COR-L47 (cell line): ENCODE data around the gene SSB.
"Not testable (repeated sequence)": the region's sequence is repeated elsewhere in the genome, so short reads cannot be mapped to it uniquely, and the experiment has no call there.

Experiments used
- DNase-seq: peaks from one replicate; lab custom pipeline; 2025; lab: John Stamatoyannopoulos, UW

SSB gene

GRCh38 chr2:169782513-169782912, 16.2 kb upstream of the SSB start:
- no peak for DNase-seq

GRCh38 chr2:169790581-169790980, 8.1 kb upstream of the SSB start:
- DNase-seq, result no peak

DNA sequence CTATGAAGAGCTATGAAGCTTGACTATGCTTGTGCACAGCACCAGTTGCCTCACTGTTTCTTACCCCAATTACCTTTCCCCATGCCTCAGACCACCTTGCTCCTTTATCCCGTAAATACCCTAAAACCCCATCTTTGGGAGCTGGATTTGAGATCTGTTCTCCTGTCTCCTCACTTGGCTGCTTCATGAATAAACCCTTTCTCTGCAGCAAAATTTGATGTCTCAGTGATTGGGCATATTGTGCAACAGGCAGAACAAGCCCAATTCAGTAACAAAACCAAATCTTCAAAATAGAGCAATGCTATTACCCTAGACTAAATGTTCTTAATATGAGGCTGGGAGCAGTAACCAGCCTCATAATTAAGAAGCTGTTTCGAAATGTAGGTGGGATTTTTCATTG, 3.5 kb upstream of the SSB start:
- DNase-seq, result no peak

- DNase-seq, result no peak
Observed at GRCh38 chr2:169796441-169796840, 2.2 kb upstream of the SSB start.

DNA sequence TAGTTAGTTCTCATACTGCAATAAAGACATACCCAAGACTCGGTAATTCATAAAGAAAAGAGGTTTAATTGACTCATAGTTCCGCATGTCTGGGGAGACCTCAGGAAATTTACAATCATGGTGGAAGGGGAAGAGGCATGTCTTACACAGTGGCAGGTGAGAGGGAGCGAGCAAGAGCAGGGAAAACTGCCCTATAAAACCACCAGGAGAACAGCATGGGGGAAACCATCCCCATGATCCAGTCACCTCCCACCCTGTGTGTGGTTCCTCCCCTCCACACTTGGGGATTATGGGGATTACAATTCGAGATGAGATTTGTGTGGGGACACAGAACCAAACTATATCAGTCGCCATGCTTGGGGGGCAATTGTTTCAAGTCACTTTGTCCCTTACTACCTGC, 1.1 kb upstream of the SSB start:
- DNase-seq, result no peak

GRCh38 chr2:169798397-169798717, 314 bp upstream of the SSB start:
- no peak for DNase-seq

DNA sequence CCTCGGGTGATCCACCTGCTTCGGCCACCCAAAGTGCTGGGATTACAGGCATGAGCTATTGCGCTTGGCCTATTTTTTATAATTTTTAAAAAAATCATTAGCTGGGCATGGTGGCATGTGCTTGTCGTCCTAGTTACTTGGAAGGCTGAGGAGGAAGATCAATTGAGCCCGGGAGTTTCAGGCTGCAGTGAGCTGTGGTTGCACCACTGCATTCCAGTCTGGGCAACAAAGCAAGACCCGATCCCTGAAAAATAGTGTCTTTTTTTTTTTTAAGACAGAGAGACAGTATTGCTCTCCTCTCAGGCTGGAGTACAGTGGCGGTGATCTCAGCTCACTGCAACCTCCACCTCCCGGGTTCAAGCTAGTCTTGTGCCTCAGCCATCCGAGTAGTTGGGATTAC, 4.8 kb downstream of the SSB start:
- DNase-seq, result no peak

- no peak for DNase-seq
Observed at GRCh38 chr2:169806586-169806985, 7.9 kb downstream of the SSB start.

- DNase-seq, result no peak
Observed at GRCh38 chr2:169808221-169808620, 9.6 kb downstream of the SSB start.

GRCh38 chr2:169815849-169816248, 17.2 kb downstream of the SSB start:
- DNase-seq, result no peak

GRCh38 chr2:169816961-169817360, 18.3 kb downstream of the SSB start:
- not testable (repeated sequence) for DNase-seq

DNA sequence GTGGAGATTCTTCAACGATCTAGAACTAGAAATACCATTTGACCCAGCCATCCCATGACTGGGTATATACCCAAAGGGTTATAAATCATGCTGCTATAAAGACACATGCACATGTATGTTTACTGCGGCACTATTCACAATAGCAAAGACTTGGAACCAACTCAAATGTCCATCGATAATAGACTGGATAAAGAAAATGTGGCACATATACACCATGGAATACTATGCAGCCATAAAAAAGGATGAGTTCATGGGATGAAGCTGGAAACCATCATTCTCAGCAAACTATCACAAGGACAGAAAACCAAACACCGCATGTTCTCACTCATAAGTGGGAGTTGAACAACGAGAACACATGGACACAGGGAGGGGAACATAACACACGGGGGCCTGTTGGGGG, 18.7 kb downstream of the SSB start:
- DNase-seq, result not testable (repeated sequence)

DNA sequence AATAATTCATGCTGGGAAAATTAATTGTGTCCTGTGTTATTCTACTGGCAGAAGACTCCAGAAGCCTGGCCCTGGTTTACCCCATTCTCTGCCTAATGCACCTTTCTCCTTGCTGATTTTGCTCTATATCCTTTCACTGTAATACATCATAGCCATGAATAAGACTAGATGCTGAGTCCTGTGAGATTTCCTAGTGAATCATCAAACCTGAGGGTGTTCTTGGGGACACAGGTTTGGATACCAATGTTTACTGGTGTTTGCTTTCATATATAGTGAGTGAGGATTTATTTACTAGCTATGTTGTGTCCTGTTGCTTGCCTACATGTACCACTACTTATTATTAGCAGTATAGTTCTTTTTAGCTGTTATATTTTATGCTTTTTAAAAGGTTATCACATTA, 19.6 kb downstream of the SSB start:
- no peak for DNase-seq

GRCh38 chr2:169819106-169819505, 20.4 kb downstream of the SSB start:
- no peak for DNase-seq

DNA sequence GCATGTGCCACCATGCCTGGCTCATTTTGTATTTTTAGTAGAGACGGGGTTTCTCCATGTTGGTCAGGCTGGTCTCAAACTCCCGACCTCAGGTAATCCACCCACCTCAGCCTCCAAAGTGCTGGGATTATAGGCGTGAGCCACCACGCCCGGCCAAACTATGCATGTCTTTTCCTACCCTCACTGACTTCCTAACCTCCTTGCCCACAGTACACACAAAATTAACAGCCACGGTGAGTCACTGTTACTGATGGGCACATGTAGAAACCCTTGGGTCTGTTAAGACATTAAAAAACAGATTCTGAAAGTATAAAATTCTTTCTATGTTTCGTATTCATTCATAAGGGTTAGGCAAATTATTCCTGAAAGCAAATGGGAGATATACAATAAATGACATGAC, 21.4 kb downstream of the SSB start:
- not testable (repeated sequence) for DNase-seq

DNA sequence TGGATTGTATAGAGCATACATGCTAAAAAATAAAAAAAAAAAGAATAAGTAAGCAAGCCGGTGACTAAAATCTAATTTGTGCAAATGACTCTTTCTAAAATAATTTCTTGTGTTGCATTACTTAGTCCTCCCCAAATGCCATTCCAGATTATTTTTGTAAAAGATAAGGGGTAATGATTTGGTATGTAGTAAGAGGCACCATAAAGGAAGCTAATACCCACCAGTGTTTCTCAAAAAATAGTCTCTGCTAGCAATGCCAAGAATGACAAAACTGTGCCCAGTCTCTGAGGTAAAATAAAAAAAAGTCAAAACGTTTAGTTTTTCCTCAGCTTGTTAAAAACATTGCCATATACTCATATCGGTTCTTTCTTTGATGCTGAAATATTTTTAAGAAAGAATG, 23.4 kb downstream of the SSB start:
- DNase-seq, result no peak

DNA sequence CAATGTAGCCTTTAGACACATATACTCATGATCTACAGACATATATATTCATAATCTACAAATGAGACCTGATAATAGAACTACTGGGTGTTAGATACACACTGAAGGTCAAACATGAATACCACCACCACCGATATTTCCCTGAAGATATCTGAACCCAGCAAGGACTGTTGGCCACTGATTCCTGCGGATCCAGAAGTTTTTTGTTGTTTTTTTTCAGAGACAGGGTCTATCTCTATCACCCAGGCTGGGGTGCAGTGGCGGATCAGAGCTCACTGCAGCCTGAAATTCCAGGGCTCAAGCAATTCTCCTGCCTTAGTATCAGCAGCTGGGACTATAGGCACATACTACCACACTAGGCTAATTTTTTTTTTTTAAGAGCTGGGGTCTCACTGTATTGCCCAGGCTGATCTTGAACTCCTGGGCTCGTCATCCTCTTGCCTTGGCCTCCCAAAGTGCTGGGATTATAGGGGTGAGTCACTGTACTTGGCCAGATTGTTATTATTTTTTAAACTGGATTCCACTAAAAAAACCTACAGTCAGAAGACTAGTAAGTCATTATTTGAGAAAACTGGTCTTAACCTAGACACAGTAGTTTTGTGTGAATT, 24.2 kb downstream of the SSB start:
- no peak for DNase-seq

DNA sequence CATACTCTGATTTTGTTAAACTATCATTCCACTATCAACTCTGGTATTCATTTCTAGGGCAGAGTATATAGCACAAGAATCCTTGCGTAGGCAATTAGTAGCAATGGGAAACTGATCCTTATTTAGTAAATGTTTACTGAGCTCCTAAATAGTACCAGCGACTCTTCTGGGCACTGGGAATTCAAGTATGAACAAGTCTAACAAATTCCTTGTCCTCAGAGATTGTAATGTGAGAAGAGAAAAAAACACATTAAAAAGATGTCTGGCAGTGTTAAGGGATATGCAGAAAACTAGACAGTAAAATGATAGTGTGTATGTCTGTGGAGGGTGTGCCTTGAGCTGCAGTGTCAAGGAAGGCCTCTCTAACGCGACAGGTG, 25.3 kb downstream of the SSB start:
- DNase-seq, result no peak

GRCh38 chr2:169824373-169825333, 26.0 kb downstream of the SSB start, which contains the start of gene METTL5:
Gene METTL5 (minus strand): TSS chr2:169824905. CDS start chr2:169824597, 308 bp downstream.
- DNase-seq, result peak; percentile 80

DNA sequence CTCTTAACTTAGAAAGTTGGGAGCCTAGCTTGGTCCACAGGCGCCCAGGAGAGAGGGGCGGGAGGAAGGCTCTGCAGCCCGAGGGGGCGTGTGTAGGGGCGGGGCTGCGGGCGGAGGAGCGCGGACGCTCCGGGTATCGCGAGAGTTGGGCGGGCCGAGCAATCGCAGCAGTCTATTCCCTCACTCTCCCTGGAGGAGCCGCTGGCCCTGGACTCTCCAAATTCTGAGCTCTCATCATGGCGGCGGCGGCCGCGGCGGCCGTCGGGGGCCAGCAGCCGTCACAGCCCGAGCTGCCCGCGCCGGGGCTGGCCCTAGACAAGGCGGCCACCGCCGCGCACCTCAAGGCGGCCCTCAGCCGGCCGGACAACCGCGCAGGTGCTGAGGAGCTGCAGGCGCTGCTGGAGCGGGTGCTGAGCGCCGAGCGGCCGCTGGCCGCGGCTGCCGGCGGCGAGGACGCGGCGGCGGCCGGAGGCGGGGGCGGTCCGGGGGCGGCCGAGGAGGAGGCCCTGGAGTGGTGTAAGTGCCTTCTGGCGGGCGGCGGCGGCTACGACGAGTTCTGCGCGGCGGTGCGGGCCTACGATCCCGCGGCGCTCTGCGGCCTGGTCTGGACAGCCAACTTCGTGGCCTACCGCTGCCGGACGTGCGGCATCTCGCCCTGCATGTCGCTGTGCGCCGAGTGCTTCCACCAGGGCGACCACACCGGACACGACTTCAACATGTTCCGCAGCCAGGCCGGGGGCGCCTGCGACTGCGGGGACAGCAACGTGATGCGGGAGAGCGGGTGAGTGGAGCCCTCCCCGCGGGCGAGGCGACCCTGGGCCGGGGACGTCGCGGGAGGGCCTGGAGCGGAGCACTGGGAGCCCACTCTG, 28.8 kb downstream of the SSB start, which contains the start of gene UBR3:
TSS of gene UBR3 (plus strand) at position 183 of the 869 bp plus-strand sequence. CDS start at position 237, 54 bp downstream.
- DNase-seq, result peak; percentile 89

- DNase-seq, result no peak
Observed at GRCh38 chr2:169828141-169828811, 29.6 kb downstream of the SSB start.

GRCh38 chr2:169834401-169834800, 35.7 kb downstream of the SSB start:
- no peak for DNase-seq
